HG03103 (cell line): ENCODE results near the gene DISP2.
A peak's percentile ranks its signal among the peaks of the same experiment; 100 is the strongest.

Experiments
- ATAC-seq: cut with Tn5 transposase; IDR thresholded peaks from one replicate; pipeline ENCODE4 v1.9.1; 2021; ENCODE audit warnings: low read depth; ENCODE audit not compliant: unreplicated experiment

The DISP2 gene

DNA sequence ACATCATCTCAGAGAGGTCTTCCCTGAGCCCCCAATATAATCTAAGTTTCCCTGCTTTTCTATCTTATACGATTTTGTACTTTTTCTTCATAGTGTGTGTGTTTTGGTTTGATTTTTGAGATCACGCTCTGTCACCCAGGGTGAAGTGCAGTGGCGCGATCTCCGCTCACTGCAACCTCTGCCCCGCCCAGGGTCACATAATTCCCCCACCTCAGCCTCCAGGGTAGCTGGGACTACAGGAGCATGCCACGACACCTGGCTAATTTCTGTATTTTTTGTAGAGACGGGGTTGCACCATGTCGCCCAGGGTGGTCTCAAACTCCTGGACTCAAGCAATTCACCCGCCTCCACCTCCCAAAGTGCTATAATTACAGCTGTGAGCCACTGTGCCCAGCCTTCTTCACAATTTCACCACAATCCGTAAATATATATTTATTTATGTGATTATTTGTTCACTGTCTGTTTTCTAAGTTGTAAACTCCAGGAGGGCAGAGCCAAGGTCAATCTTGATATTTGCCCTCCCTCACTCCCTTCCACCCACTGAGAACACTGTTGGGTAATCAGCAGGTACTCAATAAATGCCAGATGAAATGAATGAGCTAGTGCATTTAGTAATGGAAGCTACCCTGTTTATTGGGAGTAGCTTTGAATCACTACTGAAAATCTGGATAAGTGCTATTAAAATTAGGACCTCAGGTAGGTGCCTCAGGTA, 24.0 kb downstream of the DISP2 start:
- ATAC-seq: no peak

DNA sequence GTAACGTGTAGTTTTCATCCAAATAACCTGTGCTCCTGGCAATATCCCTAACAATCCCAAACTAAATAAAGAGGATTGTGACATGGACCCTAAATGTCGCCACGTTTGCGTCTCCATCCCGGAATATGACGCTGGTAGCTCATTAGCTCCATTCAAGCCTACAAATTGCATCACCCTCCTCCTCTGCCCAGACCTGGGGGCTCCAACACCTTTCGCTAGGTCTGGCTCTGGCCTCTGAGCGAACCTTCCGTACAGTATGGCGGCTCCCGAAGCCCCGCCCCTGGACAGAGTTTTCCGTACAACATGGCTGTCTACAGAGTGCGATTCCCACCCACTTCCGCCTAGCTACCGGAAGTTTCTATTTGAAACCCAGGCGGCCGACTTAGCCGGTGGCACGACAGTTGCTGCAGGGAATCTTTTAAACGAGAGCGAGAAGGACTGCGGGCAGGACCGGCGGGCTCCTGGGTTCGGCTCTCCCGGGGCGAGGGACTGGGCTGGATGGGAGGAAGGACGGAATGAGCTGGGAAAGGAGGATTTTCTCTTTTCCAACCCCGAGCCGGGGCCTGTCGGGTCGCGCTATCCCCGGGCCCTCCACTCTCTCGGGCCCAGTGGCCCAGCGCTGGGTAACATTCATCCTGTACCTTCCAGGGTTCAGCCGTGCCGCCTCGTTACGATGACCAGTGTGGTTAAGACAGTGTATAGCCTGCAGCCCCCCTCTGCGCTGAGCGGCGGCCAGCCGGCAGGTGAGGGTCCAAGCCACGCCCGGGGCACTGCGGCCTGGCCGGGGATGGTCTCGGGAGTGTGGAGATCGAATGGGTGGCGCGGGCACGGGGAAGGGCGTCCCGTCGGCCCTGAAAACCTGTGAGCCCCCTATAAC, 24.8 kb downstream of the DISP2 start, which contains the start of gene KNSTRN:
TSS of gene KNSTRN (plus strand) at position 142 of the 877 bp plus-strand sequence. CDS start at position 257, 115 bp downstream.
- ATAC-seq: peak; percentile 97

DNA sequence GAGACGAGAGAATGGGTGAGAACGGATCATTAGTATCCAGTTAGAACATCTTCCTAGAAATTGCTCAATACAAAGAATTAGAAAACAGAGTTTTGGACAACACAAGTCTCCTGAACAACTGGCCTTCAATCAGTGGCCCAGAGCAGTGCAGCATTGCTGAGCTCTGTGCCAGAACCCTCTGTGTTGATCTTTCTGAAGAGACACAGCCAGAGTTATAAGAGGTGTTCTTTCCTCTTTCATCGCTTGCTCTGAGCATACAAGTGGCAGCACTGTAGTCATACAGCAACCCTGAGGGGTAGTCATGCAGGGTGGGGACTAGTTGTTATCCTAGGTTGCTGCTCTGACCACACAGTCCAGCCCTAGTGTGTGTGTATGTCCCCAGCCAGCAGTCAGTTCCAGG, 28.5 kb downstream of the DISP2 start:
- no peak for ATAC-seq

DNA sequence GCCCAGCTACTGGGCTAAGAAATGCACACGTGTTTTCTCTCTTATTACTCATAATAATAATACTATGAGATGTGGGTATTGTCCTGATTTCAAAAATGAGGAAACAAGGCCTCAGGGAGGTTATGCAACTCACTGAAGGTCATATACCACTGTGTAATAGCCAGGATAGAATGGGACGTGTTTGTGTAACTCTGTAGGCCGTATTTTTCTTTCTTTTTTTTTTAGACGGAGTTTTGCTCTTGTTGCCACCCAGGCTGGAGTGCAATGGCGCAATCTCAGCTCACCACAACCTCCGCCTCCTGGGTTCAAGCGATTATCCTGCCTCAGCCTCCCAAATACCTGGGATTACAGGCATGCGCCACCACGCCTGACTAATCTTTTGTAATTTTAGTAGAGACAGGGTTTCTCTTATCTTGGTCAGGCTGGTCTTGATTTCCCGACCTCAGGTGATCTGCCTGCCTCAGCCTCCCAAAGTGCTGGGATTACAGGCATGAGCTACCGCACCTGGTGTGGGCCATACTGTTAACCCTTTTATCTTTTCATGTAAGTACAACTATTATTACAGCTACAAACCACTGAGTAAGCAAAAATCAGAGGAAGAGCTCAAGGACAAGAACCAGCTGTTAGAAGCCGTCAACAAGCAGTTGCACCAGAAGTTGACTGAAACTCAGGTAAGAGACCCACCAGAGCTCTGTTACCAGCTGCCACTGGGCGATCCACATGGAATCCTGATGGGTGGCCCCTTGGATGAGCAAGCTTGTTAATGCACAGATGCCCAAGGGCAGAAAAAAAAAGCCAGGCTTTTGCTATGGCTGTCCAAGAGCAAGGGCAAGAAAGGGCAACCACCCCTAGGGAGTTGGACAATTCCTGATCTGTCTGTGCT, 31.2 kb downstream of the DISP2 start:
- ATAC-seq: no peak

DNA sequence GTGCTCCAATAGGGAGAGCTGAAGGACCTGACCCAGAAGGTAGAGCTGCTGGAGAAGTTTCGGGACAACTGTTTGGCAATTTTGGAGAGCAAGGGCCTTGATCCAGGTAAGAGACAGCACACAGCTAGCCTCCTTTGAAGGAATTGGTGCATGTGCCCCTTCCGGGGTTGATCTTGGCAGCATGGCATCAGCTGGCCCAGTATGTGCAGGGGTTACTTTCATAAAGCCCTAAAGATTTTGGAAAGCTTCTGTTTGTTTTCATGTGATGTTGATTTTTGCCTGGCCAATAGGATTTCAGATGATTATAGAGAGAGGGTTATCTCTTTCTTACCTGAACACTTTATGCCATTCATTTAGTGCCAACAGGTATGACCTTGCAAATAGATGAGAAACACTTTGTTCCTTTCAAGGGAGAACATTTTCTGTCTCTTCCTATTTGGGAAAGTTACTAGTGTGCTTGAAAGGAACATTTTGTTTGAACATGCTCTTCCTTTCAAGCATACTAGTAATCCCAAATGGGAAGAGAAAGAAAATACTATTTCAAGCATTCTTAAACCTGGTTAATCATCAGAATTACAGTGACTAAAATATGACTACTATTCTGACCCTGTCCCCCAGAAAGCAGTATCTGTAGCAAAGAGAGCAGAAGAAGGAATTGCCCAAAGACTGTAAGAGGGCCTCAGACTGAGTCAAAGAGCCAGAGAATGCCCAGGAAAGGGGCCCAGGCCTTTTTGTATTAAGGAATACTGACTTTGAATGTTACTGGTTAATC, 32.0 kb downstream of the DISP2 start:
- ATAC-seq: no peak

DNA sequence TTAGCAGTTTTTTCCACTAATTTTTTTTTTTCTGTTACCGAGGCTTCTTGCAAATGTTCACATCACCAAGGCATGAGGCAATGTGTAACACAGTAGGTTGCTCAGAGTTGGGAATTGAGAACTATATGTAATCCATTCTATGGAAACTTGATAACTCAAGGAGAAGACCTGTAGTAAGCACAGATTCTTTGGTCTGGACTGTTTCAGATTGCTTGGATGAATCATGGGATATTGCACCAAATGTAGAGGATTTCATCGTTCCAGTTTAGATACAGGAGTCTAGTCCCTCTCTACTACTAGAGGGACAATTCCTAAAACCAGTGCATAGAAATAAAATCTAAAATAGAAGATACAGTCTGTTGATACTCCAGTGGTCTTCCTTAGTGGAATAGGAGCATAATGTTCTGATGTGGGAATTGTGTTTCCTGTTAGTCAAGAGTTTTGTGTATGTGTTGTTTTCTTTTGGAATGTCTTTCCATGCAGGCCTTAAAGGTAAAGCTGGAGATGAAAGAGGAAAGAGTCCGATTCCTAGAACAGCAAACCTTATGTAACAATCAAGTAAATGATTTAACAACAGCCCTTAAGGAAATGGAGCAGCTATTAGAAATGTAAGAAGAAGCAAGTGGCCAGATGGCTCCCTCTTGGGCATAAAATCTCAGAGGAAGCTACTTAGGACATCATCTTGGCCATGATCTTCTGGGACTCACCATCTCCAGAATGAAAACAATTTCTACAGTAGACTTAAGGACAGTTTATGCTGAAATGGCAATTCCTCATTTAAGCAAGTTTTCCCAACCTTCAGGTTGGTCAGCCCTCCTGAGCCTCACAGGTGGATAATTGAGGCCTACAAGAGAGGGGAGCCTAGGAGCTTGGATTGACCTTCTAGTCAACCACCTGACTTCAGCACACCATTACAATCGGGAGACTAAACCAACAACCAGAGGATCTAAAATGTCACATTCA, 35.2 kb downstream of the DISP2 start:
- no peak for ATAC-seq

DNA sequence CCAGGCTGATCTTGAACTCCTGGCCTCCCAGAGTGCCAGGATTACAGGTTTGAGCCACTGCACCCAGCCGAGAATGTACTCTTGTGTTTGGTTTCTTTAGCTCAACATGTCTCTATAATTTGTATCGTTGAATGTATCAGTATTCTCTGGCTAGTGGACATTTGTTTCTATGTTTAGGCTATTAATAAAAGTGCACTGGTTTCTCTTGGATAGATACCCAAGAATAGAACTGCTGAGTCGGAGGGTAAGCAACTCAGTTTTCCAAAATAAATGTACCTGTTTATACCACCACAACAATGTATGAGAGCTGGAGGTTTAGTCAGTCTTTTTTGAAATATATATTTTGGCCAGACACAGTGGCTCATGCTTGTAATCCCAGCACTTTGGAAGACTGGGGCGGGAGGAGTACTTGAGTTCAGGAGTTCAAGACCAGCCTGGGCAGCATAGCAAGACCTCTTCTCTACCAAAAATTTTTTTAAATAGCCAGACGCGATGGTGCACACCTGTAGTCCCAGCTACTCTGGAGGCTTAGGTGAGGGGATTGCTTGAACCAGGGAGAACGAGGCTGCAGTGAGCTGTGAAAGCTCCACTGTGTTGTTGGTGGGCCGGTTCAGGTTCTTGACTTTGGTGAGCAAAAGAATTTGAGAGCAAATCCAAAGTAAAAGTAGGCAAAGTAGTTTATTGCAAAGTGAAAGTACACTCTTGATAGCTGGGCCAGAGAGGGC, 39.8 kb downstream of the DISP2 start:
- no peak for ATAC-seq

DNA sequence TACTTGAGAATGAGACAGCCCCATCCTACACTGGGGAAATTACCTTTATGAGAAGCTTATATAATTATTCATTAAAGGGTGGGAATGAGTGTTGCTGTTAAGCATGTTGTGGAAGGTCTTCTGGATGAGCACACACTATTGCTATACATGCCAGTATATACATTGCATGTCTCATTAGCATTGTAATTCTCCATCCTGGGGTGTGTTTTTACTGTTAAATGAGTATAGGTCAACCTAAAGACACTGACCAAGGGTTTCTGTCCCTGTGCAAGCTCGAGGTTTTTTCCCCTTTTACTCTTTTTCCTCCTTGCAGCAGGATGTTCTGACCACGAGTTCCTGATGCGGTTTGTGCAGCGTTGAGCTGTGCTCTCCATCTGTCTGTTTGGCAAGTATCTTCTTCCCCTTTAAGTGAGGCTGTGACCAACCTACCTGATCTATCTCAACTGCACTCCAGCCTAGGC, 40.4 kb downstream of the DISP2 start:
- no peak for ATAC-seq

DNA sequence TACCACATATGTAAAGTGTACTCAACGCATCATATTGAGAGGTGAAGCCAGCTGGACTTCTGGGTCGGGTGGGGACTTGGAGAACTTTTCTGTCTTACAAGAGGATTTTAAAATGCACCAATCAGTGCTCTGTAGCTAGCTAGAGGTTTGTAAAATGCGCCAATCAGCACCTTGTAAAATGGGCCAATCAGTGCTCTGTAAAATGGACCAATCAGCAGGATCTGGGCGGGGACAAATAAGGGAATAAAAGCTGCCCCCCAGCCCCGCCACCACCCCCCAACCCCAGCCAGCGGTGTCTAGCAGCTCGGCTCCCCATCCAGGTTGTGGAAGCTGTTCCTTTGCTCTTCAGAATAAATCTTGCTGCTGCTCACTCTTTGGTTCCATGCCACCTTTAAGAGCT, 41.4 kb downstream of the DISP2 start:
- ATAC-seq: no peak

DNA sequence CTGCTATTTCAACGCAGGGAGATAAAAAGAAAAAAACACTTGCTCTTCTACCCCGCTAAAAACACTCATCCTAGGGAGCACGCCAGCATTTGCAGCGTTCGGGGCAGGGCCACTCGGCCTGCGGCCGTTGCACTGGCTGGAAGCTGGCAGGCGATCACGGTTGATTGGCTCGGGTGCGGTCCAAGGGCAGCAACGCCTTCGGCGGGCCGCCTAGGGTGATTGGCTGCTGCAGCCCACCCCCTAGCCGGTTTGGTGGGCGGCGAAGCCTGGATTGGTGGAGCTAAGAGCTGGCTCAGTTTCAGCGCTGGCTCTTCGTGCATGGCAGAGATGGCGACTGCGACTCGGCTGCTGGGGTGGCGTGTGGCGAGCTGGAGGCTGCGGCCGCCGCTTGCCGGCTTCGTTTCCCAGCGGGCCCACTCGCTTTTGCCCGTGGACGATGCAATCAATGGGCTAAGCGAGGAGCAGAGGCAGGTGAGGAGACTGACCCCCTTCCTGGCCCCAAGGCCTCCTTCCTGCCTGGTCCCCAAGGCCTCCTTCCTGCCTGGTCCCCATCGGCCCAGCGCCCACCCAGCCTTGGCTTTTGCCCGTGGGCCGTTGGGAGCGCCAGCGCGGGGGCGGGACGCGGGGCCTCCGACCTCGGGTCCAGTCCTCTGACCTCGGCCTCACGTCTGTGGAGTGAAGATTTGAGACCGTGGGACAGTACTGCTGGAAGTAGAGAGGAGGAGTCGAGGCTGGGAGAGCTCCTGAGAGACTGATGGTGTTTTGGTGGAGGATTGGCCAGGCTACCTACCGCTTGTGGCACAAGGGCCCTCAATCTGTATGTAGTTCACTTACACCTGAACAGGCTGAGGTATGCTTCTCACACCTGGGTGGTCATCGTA, 47.7 kb downstream of the DISP2 start, which contains the start of gene IVD:
TSS of gene IVD (plus strand) at position 295 of the 881 bp plus-strand sequence. CDS start at position 328, 33 bp downstream.
- ATAC-seq: peak; percentile 74

DNA sequence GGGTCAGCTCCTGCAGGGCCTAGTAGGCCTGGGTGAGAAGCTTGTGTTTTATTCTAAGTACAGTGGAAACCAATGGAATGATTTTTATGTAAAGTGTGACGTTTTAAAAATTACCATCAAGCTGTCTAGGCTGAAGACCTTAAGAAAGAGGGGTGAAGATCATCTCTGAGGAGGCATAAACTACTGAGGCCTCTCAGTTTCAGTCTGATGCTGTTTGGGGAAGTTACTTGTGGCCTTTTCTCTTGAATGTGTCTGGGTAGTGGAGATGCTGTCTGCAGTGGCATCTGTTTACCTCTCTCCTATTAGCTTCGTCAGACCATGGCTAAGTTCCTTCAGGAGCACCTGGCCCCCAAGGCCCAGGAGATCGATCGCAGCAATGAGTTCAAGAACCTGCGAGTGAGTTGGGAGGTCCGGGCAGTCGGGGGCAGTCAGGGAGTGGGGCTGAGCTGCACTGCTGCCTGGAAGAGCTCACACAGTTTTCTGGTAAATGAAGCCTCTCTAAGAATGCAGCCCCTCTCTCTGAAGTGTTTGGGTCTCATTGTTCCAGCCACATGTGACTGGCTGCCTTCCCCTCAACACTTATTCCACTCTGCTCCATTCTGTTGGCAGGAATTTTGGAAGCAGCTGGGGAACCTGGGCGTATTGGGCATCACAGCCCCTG, 49.4 kb downstream of the DISP2 start:
- ATAC-seq: peak; percentile 57

DNA sequence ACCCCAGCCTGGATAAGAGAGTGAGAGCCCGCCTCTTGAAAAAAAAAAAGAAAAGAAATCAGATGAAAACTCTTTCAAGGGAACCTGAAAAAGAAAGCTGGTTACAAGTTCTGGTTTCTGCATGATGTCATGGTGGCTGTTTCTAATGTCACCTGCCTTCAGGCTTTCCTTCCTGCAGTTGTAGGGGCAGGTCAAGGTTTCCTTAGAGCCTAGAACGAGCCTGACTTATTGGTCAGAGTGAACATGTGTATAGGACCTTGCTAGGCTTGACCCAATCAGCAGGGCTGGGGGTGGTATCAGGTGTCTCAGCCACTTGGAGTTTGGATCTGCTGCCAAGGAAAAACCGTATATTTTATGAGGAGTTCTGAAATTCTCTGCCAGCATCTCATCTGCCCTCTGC, 51.3 kb downstream of the DISP2 start:
- ATAC-seq: no peak

DNA sequence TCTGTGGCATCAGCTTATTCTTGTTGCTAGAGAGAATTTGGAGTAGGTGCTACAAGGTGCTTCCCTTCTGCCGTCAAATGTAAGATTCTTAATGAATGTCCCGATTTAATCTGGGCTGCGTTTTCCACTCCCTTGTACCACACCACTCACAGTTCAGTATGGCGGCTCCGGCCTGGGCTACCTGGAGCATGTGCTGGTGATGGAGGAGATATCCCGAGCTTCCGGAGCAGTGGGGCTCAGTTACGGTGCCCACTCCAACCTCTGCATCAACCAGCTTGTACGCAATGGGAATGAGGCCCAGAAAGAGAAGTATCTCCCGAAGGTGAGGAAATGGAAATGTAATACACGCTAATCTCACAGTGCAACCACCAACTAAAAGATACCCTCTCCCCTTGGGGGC, 52.5 kb downstream of the DISP2 start:
- ATAC-seq: no peak

DNA sequence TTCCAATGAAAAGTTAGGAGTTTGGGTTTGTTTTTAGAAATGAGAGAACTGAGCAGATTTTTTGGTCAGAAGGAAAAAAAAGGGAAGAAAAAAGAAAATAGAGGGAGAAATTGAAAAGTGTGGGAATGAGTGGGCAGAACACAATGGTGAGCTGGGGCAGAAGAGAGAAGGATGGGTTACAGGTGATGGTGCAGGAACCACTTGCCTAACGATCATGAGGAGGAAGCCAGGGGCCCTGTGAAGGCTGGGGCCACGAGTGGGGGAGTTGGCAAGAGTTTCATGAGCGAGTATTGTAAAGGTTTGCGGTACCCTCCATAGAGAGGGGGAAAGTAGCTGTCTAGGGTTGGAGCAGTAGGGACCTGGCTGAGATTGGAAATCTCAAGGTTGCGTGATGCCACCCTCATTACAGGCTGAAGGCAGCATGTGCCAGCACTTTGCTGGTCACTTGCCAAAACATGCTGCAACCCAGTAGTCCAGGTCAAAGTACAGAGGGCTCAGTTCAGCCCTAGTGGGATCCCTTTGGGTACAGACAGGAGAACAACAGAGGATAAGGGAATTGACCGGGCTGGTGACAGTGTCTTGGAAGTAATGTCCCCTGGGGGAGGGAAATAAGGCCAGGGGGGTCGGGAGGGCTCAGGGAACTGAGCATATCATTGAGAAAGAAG, 54.2 kb downstream of the DISP2 start:
- ATAC-seq: no peak

DNA sequence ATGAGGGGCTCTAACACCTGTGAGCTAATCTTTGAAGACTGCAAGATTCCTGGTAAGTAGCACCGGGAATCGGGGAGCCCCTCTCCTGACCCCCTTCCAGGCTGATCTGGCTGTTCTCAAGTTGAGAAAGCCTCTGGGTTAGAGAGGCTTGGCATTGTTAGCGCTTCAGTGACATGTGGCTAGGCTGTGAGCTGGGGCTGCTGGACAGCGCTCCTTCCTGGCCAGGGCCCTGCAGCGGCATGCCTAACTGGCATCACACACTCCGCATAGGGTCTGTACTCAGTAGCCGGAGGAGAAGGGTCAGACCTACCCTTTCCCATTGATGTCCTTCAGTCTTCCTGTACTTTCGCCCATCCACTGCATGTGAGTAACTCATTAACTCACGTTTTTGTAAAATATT, 55.0 kb downstream of the DISP2 start:
- ATAC-seq: no peak

DNA sequence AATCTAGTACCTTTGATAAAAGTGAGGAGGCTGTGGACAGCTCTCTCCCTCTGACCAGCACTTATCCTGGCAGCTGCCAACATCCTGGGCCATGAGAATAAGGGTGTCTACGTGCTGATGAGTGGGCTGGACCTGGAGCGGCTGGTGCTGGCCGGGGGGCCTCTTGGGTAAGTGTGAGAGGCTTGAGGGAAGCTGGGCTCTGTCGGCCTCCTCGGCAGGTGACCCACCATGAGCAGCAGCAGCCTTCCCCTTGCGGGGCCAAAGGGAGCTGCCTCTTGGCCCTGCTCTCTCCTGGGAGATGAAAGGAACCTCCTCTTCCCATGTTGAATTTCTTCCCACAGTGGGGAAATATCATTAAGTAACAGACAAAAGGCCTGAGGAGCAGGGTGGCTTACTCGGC, 56.8 kb downstream of the DISP2 start:
- no peak for ATAC-seq
